Measurements from ENCODE around the gene INSIG1.

The INSIG1 gene

GRCh38 chr7:155300641-155301452, 3.2 kb downstream of the INSIG1 start (continued):
- no peak for TF ChIP-seq RARB (CRISPR knock-in tag; IDR thresholded peaks at IDR 0.05)
- no peak for TF ChIP-seq PPARA (CRISPR knock-in tag; IDR thresholded peaks at IDR 0.05; ENCODE audit: borderline replicate concordance)
- TF ChIP-seq ZFP3 (CRISPR knock-in tag; IDR thresholded peaks at IDR 0.05) = no peak
- no peak for TF ChIP-seq CSRNP3 (CRISPR knock-in tag; IDR thresholded peaks at IDR 0.05)
- TF ChIP-seq ISL1 (CRISPR knock-in tag; IDR thresholded peaks at IDR 0.05) = no peak
- no peak for TF ChIP-seq CSDC2 (CRISPR knock-in tag; IDR thresholded peaks at IDR 0.05)
- TF ChIP-seq, protein P1, sequence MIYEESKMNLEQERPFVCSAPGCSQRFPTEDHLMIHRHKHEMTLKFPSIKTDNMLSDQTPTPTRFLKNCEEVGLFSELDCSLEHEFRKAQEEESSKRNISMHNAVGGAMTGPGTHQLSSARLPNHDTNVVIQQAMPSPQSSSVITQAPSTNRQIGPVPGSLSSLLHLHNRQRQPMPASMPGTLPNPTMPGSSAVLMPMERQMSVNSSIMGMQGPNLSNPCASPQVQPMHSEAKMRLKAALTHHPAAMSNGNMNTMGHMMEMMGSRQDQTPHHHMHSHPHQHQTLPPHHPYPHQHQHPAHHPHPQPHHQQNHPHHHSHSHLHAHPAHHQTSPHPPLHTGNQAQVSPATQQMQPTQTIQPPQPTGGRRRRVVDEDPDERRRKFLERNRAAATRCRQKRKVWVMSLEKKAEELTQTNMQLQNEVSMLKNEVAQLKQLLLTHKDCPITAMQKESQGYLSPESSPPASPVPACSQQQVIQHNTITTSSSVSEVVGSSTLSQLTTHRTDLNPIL (CRISPR knock-in tag; IDR thresholded peaks at IDR 0.05; ENCODE audit: low read depth) = no peak
- TF ChIP-seq TCF4 (CRISPR knock-in tag; IDR thresholded peaks at IDR 0.05; ENCODE audit: borderline replicate concordance) = no peak
- no peak for TF ChIP-seq ARNTL (CRISPR knock-in tag; IDR thresholded peaks at IDR 0.05; ENCODE audit: borderline replicate concordance, low read depth)

DNA sequence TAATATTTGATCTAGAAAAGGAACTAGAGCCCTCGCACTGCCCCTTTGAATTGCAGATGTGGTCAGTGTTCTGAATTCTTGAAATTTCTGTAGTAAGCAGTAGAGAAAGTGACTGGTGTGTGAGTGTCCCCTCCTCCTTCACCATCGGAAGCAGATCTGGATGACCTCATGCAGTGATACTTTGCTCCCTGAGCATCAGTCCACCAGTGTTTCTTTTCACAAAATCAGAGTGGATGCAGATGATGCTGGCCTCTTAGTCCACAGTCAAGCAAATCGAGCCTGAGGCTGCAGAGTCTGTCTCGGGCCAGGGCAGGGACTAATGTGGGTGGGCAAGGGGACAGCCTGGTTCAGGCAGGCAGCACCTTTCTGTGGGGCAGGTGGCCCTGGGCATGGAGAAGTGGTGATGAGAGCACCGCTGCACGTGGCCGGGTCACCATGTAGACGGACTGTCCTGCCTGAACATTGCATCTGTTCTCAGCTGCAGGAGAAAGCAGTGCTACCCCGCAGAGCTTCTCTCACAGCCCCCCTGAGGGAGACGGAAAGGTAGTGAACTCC, 5.4 kb downstream of the INSIG1 start:
- ATAC-seq = no peak
- TF ChIP-seq ZFP30 (CRISPR knock-in tag; IDR thresholded peaks at IDR 0.05) (no peak), ZC3H10 (CRISPR knock-in tag; IDR thresholded peaks at IDR 0.05) (no peak), OSR1 (CRISPR knock-in tag; IDR thresholded peaks at IDR 0.05) (no peak), TOX (CRISPR knock-in tag; IDR thresholded peaks at IDR 0.05; ENCODE audit: borderline replicate concordance) (no peak), TSHZ2 (CRISPR knock-in tag; IDR thresholded peaks at IDR 0.05) (no peak), CSDC2 (CRISPR knock-in tag; IDR thresholded peaks at IDR 0.05) (no peak)
- TF ChIP-seq, protein P2, sequence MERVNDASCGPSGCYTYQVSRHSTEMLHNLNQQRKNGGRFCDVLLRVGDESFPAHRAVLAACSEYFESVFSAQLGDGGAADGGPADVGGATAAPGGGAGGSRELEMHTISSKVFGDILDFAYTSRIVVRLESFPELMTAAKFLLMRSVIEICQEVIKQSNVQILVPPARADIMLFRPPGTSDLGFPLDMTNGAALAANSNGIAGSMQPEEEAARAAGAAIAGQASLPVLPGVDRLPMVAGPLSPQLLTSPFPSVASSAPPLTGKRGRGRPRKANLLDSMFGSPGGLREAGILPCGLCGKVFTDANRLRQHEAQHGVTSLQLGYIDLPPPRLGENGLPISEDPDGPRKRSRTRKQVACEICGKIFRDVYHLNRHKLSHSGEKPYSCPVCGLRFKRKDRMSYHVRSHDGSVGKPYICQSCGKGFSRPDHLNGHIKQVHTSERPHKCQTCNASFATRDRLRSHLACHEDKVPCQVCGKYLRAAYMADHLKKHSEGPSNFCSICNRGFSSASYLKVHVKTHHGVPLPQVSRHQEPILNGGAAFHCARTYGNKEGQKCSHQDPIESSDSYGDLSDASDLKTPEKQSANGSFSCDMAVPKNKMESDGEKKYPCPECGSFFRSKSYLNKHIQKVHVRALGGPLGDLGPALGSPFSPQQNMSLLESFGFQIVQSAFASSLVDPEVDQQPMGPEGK (CRISPR knock-in tag; IDR thresholded peaks at IDR 0.05; ENCODE audit: borderline replicate concordance) = no peak

- ATAC-seq = no peak
- TF ChIP-seq, protein P2 (CRISPR knock-in tag; IDR thresholded peaks at IDR 0.05; ENCODE audit: borderline replicate concordance) = no peak
- TF ChIP-seq CSRNP3 (CRISPR knock-in tag; IDR thresholded peaks at IDR 0.05) = no peak
- TF ChIP-seq CSDC2 (CRISPR knock-in tag; IDR thresholded peaks at IDR 0.05) = no peak
- TF ChIP-seq ZFP3 (CRISPR knock-in tag; IDR thresholded peaks at IDR 0.05) = no peak
- no peak for TF ChIP-seq ISL1 (CRISPR knock-in tag; IDR thresholded peaks at IDR 0.05)
- TF ChIP-seq PPARA (CRISPR knock-in tag; IDR thresholded peaks at IDR 0.05; ENCODE audit: borderline replicate concordance) = no peak
- no peak for TF ChIP-seq ZNF8 (CRISPR knock-in tag; IDR thresholded peaks at IDR 0.05)
These were observed 6.2 kb downstream of the INSIG1 start for GRCh38 chr7:155303897-155304296.

All from SK-N-SH treated with all-trans-retinoic acid at 6 μM for 48 hours (cell line).